PFSK-1 (cell line): ENCODE measurements around the gene RNPS1.

Source experiments
- FOXP2 ChIP-seq: optimal IDR thresholded peaks from 2 replicates; pipeline ENCODE3; 2011; ENCODE audit warnings: borderline replicate concordance, control low read depth, inconsistent platforms; ENCODE audit not compliant: insufficient read depth; ENCODE audit errors: extremely low read length, extremely low read depth
- POLR2AphosphoS5 ChIP-seq: IDR thresholded peaks from 2 replicates; pipeline ENCODE4 v1.6.1; 2012; ENCODE audit warnings: low read depth, mild to moderate bottlenecking, control low read depth, low read length, moderate library complexity
- SIN3A ChIP-seq: IDR thresholded peaks from 2 replicates; pipeline ENCODE4 v1.6.1; 2012; ENCODE audit warnings: mild to moderate bottlenecking, low read length, moderate library complexity, borderline replicate concordance; ENCODE audit not compliant: insufficient read depth
- TAF1 ChIP-seq: IDR thresholded peaks from 2 replicates; pipeline ENCODE4 v1.6.1; 2012; ENCODE audit warnings: low read length, control low read depth, borderline replicate concordance; ENCODE audit not compliant: insufficient read depth
- TF ChIP-seq, protein P1 (sequence below), 2 experiments: IDR thresholded peaks; 2 replicates each; pipeline versions ENCODE4 v1.6.1 to v1.8.0; 2011 to 2012; ENCODE audit warnings: low read depth in 2 of 2, low read length in 2 of 2, control low read depth in 1 of 2, inconsistent platforms in 1 of 2, mild to moderate bottlenecking in 1 of 2, moderate library complexity in 1 of 2; ENCODE audit not compliant: insufficient read depth in 1 of 2

RNPS1 gene

DNA sequence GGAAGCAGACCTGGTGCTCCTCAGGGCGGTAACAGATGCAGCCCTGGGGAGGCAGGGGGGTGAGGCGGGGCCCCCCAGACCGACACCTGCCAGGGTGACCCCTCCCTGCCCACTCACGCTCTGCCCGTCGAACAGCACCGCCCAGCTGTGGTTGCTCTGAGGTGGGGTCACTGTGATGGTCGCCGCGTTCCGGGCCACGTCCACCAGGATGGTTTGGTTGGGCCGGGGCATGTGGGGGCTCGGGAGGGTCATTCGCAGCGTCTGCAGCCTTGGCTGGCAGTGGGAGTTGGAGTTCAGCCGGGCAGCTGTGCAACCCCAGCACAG, 58.0 kb downstream of the RNPS1 start:
- TF ChIP-seq SIN3A (no peak), TAF1 (no peak), FOXP2 (no peak), POLR2AphosphoS5 (no peak)
- TF ChIP-seq, protein P1, sequence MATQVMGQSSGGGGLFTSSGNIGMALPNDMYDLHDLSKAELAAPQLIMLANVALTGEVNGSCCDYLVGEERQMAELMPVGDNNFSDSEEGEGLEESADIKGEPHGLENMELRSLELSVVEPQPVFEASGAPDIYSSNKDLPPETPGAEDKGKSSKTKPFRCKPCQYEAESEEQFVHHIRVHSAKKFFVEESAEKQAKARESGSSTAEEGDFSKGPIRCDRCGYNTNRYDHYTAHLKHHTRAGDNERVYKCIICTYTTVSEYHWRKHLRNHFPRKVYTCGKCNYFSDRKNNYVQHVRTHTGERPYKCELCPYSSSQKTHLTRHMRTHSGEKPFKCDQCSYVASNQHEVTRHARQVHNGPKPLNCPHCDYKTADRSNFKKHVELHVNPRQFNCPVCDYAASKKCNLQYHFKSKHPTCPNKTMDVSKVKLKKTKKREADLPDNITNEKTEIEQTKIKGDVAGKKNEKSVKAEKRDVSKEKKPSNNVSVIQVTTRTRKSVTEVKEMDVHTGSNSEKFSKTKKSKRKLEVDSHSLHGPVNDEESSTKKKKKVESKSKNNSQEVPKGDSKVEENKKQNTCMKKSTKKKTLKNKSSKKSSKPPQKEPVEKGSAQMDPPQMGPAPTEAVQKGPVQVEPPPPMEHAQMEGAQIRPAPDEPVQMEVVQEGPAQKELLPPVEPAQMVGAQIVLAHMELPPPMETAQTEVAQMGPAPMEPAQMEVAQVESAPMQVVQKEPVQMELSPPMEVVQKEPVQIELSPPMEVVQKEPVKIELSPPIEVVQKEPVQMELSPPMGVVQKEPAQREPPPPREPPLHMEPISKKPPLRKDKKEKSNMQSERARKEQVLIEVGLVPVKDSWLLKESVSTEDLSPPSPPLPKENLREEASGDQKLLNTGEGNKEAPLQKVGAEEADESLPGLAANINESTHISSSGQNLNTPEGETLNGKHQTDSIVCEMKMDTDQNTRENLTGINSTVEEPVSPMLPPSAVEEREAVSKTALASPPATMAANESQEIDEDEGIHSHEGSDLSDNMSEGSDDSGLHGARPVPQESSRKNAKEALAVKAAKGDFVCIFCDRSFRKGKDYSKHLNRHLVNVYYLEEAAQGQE (IDR thresholded peaks at IDR 0.05; ENCODE audit: insufficient read depth in 1 of 2, low read depth in 2 of 2, low read length in 2 of 2): no peak

DNA sequence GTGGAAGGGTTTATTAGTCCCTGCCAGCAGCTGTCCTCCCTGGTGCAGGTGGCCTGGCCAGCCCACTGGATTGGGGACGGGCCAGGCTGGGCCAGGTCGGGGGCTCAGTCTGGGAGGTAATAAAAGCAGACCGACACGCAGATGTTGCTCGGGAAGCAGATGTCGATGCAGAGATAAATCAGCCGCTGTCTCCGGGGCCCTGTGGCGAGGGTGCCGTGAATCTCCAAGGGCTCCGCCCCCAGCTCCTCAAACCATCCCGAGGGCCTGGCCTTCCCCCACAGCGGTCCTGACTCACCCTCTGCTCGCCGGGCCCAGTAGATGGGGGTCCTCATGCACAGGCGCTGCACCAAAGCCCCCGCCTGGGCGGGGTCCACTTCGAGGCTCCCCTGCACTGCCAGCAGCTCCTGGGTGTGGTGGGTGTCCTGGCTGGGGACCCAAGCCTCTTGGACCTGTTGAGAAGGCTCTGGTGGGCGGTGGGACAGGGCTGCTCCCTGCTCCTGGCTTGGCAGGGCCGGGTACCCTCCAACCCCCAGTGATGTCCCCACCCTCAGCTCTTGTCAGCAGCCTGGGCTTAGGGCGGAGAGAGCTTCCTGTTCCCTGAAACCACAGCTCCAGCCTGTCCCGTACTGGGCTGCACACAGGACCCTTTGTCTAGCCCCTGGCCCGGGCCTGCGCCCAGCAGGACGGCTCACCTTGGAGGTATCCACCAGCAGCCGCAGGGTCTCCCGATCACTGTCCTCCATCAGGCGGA, 58.5 kb downstream of the RNPS1 start:
- TF ChIP-seq SIN3A: no peak
- TF ChIP-seq, protein P1 (IDR thresholded peaks at IDR 0.05; ENCODE audit: insufficient read depth in 1 of 2, low read depth in 2 of 2, low read length in 2 of 2): no peak
- TF ChIP-seq FOXP2: no peak
- TF ChIP-seq TAF1: no peak
- no peak for TF ChIP-seq POLR2AphosphoS5

DNA sequence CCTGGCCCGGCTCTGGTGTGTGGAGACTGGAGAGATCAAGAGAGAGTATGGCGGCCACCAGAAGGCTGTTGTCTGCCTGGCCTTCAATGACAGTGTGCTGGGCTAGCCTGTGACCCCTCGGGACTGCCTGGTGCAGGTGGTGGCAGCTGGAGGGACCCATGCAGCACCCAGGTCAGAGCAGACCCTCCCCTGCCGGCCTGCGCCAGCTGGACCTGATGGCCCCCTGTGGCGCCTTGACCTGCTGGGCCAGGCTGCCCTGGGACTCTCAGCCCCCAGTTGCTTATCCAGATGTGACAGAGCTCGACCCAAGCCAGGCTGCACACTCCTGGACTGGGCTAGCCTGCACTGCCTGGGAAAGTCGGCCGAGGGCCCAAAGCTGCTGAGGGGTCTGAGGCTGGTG, 59.2 kb downstream of the RNPS1 start:
- no peak for TF ChIP-seq SIN3A
- no peak for TF ChIP-seq FOXP2
- no peak for TF ChIP-seq TAF1
- no peak for TF ChIP-seq POLR2AphosphoS5
- TF ChIP-seq, protein P1 (IDR thresholded peaks at IDR 0.05; ENCODE audit: insufficient read depth in 1 of 2, low read depth in 2 of 2, low read length in 2 of 2): no peak

DNA sequence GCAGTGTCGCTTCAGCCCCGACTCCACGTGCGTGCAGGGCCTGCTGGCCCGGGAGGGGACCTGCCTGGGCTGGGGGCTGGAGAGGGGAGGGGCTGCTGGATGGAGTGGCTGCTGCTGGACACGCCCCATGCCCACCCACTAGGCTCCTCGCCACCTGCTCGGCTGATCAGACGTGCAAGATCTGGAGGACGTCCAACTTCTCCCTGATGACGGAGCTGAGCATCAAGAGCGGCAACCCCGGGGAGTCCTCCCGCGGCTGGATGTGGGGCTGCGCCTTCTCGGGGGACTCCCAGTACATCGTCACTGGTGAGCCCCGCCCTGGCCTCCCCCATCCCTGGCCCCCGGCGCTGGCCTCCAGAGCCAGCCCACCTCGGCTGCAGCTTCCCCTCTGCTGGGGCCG, 59.6 kb downstream of the RNPS1 start:
- TF ChIP-seq SIN3A: no peak
- TF ChIP-seq, protein P1 (IDR thresholded peaks at IDR 0.05; ENCODE audit: insufficient read depth in 1 of 2, low read depth in 2 of 2, low read length in 2 of 2): no peak
- TF ChIP-seq TAF1: no peak
- no peak for TF ChIP-seq FOXP2
- TF ChIP-seq POLR2AphosphoS5: no peak

DNA sequence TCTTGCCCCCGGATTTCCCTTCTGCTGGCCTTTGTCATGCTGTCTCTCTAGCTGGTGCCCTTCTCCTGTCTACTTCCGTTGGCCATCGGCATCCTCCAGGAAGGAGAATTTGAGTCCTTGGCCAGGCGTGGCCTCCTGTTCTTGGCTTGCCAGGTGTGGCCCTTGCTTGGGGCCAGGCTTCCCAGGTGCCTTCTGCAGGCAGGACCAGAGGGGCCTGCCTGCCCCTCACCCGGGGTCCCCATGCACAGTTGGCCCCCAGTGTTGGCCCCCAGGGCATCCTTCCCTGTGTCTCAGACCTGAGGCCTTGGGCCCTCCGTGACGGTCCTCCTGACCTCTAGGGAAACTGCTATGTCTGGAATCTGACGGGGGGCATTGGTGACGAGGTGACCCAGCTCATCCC, 60.1 kb downstream of the RNPS1 start:
- TF ChIP-seq POLR2AphosphoS5 (no peak), TAF1 (no peak), FOXP2 (no peak), SIN3A (no peak)
- TF ChIP-seq, protein P1 (IDR thresholded peaks at IDR 0.05; ENCODE audit: insufficient read depth in 1 of 2, low read depth in 2 of 2, low read length in 2 of 2): no peak
